ENCODE data around the gene PLET1.

Gene PLET1

GRCh38 chr11:112255067-112255720 lies 5.5 kb downstream of the PLET1 start:
- Histone ChIP-seq H3K9me3 (ENCODE audit: insufficient read depth, low read length) (no peaks in the 10 kb centered on the region), H4K20me1 (ENCODE audit: low read depth, low read length) (no peaks in the 10 kb centered on the region), H3K27ac (ENCODE audit: low read depth, low read length) (no peak overlapping the region), H3K9me2 (replicated peaks; ENCODE audit: insufficient read depth, low read length) (no peaks in the 10 kb centered on the region), H3K36me3 (ENCODE audit: low read length) (no peaks in the 10 kb centered on the region), H3K4me3 (ENCODE audit: insufficient read depth, low read length, poor library complexity, severe bottlenecking) (no peak overlapping the region), H3K79me2 (ENCODE audit: insufficient read depth, low read length) (no peaks in the 10 kb centered on the region), H3F3A (ENCODE audit: insufficient read depth) (no peaks in the 10 kb centered on the region), H3K27me3 (ENCODE audit: low read length) (no peaks in the 10 kb centered on the region), H3K4me2 (ENCODE audit: low read depth, low read length, poor library complexity, severe bottlenecking) (no peak overlapping the region), H3K9ac (ENCODE audit: low read length) (no peak overlapping the region), H2AFZ (ENCODE audit: low read depth, low read length, severe bottlenecking) (no peak overlapping the region)
- TF ChIP-seq EZH2phosphoT487 (conservative IDR thresholded peaks at IDR 0.05; ENCODE audit: low read length) (no peak), CTCF (IDR thresholded peaks at IDR 0.05; ENCODE audit: insufficient read depth, low read length, poor library complexity, severe bottlenecking) (no peak)

GRCh38 chr11:112253605-112254242 lies 6.9 kb downstream of the PLET1 start:
- no peaks in the 10 kb centered on the region for H3F3A ChIP-seq (ENCODE audit: insufficient read depth)
- H3K79me2 ChIP-seq (ENCODE audit: insufficient read depth, low read length): no peaks in the 10 kb centered on the region
- no peaks in the 10 kb centered on the region for H3K9me3 ChIP-seq (ENCODE audit: insufficient read depth, low read length)
- H2AFZ ChIP-seq (ENCODE audit: low read depth, low read length, severe bottlenecking): no peak overlapping the region
- H3K4me2 ChIP-seq (ENCODE audit: low read depth, low read length, poor library complexity, severe bottlenecking): no peak overlapping the region
- H3K9ac ChIP-seq (ENCODE audit: low read length): no peak overlapping the region
- TF ChIP-seq CTCF (IDR thresholded peaks at IDR 0.05; ENCODE audit: insufficient read depth, low read length, poor library complexity, severe bottlenecking) (no peak), EZH2phosphoT487 (conservative IDR thresholded peaks at IDR 0.05; ENCODE audit: low read length) (no peak)
- H3K27me3 ChIP-seq (ENCODE audit: low read length): no peaks in the 10 kb centered on the region
- no peak overlapping the region for H3K4me3 ChIP-seq (ENCODE audit: insufficient read depth, low read length, poor library complexity, severe bottlenecking)
- H4K20me1 ChIP-seq (ENCODE audit: low read depth, low read length): no peaks in the 10 kb centered on the region
- no peak overlapping the region for H3K27ac ChIP-seq (ENCODE audit: low read depth, low read length)
- H3K36me3 ChIP-seq (ENCODE audit: low read length): no peaks in the 10 kb centered on the region
- no peaks in the 10 kb centered on the region for H3K9me2 ChIP-seq (replicated peaks; ENCODE audit: insufficient read depth, low read length)

GRCh38 chr11:112249871-112250610 lies 10.6 kb downstream of the PLET1 start:
- Histone ChIP-seq H3K9me3 (ENCODE audit: insufficient read depth, low read length) (no peaks in the 10 kb centered on the region), H3K4me2 (ENCODE audit: low read depth, low read length, poor library complexity, severe bottlenecking) (no peak overlapping the region), H4K20me1 (ENCODE audit: low read depth, low read length) (no peaks in the 10 kb centered on the region), H3K27me3 (ENCODE audit: low read length) (no peaks in the 10 kb centered on the region), H3K36me3 (ENCODE audit: low read length) (no peaks in the 10 kb centered on the region), H3K27ac (ENCODE audit: low read depth, low read length) (no peak overlapping the region), H3K79me2 (ENCODE audit: insufficient read depth, low read length) (no peaks in the 10 kb centered on the region), H3K9me2 (replicated peaks; ENCODE audit: insufficient read depth, low read length) (no peaks in the 10 kb centered on the region), H3K4me3 (ENCODE audit: insufficient read depth, low read length, poor library complexity, severe bottlenecking) (no peak overlapping the region), H3F3A (ENCODE audit: insufficient read depth) (no peaks in the 10 kb centered on the region), H2AFZ (ENCODE audit: low read depth, low read length, severe bottlenecking) (no peak overlapping the region), H3K9ac (ENCODE audit: low read length) (no peak overlapping the region)
- TF ChIP-seq EZH2phosphoT487 (conservative IDR thresholded peaks at IDR 0.05; ENCODE audit: low read length) (no peak), CTCF (IDR thresholded peaks at IDR 0.05; ENCODE audit: insufficient read depth, low read length, poor library complexity, severe bottlenecking) (no peak)
